ENCODE results near the gene BUD13. TPM values are rescaled to one million over a fixed set of nuclear protein-coding genes. Genes with fewer than 3 reads are reported as not detected.

BUD13 gene
- total RNA-seq, 1 experiment from 2014 or later: 18.1 TPM

DNA sequence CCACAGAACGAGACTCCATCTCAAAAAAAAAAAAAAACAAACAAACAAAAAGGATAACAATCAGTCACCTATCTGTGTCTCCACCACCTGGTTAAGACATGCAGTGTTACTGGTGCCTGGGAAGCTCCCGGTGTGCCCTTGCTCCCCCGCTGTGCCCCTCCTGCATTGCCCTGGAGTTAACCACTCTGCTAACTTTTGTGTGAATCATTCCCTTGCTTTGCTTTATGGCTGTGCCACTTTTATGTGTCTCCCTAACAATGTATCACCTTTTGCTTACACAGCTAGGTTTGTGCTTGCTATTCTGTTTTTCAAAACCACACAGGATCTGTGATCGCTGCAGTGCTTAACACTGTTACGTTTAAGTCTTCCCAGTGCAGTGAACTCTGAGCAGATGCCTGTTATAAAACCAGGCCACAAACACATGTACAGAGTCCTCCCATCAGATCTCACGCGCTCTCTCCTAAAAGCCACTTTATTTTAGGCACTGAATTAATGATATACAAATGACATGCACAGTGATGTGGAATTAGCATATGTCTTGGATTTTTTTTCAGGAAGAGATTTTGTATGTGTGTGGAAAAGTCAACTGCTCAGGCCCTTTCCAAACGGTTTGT is 69.9 kb downstream of the BUD13 start:
- no peak for DNase-seq (ENCODE audit: low read depth)
- in situ Hi-C loops (cut with HindIII; ENCODE audit: low pct_unique_long_range_greater_than_20kb, low sequenced_read_pairs): no loop called here

DNA sequence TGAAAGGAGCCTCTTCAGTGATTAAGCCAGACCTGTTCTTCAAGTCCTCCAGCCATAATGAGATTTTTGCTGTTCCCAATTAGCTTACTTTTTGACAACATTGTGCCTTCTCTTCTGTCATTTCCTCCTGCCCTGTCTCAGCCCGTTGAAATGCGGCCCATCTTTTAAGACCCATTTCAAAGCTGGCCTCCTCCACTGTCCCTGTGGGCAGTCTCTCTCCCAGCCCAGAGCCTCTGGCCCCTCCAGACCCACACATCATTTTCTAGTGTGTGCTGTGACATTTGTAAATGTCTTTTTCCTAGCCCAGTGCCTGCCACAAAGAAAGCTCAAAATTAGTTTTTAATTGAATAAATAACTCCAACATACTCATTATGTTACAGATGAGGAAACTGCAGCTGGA is 70.9 kb downstream of the BUD13 start:
- in situ Hi-C loops (cut with HindIII; ENCODE audit: low pct_unique_long_range_greater_than_20kb, low sequenced_read_pairs): no loop called here
- no peak for DNase-seq (ENCODE audit: low read depth)

DNA sequence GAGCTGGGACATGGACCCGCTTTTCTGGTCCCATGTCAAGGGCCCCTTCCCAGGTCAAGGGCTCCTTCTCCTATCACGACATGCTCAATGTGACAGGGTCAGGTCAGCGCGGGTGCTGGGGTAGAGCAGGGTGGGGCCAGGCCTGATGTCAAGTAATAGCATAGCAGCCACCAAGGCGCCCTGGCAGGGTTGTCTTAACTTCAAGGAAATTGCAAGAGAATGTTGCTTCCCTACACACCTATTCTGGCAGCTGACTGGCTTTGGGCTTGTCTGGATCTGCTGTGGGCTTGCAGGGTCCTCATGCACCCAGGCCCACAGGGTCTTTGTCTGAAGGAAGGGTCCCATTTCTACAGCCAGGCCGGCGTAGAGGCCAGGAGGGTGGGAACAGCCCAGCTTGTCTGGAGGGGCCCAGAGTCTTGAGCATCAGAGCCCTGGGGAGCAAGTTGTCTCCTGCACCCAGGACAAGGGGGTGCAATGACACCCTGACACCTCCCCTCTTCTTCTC is 71.4 kb downstream of the BUD13 start:
- in situ Hi-C loops (cut with HindIII; ENCODE audit: low pct_unique_long_range_greater_than_20kb, low sequenced_read_pairs): no loop called here
- DNase-seq (ENCODE audit: low read depth): no peak

DNA sequence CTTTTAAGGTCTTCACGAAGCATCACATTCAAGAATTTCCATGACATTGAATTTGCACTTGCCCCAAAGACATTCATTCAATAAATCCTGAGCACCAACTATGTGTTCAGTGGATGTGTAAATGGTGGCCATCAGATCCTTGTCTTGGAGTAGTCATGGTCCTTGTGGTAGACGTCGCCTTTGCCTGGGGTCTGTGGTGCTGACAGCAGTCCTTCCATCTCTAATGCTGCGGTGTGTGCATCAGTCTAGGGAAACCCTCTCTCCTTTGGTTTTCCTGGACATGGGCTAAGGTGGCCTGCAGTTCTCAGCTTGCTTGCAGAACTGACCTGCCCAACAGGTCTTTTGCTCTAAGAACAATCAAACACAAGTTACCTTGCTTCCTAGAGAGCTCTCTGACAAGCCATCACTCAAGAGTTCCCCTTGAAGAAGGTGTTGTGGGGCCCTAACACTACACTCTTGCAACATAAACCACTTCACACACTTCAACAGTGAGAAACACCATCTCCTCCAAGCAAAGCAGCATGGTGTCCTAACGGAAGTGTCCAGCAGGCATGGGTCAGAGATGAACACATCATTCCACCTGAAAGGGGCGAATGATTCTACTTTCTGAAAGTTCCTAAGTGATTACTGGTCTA is 72.1 kb downstream of the BUD13 start:
- no peak for DNase-seq (ENCODE audit: low read depth)
- in situ Hi-C loops (cut with HindIII; ENCODE audit: low pct_unique_long_range_greater_than_20kb, low sequenced_read_pairs): no loop called here

Other genes with a start within 250 kb of the BUD13 start
- gene ZPR1, start 15.0 kb upstream of the BUD13 start, total RNA-seq (2014; rRNA removed; shearing (Covaris generic); ENCODE audit: low replicate concordance): 56.4 and 85.8 TPM in 2 replicates
- gene APOA5, start 18.9 kb upstream of the BUD13 start, total RNA-seq (2014; rRNA removed; shearing (Covaris generic); ENCODE audit: low replicate concordance): not detected in 2 replicates
- not detected in 2 replicates for gene APOA4, start 50.3 kb upstream of the BUD13 start, total RNA-seq (2014; rRNA removed; shearing (Covaris generic); ENCODE audit: low replicate concordance)
- not detected in 2 replicates for gene APOC3, start 56.9 kb upstream of the BUD13 start, total RNA-seq (2014; rRNA removed; shearing (Covaris generic); ENCODE audit: low replicate concordance)
- not detected in 2 replicates for gene APOA1, start 64.6 kb upstream of the BUD13 start, total RNA-seq (2014; rRNA removed; shearing (Covaris generic); ENCODE audit: low replicate concordance)

Measured in Caki2 (cell line).